ENCODE measurements around the gene EIF2AK3. TPM values are rescaled to one million over a fixed set of nuclear protein-coding genes. Genes with fewer than 3 reads are reported as not detected.

Gene EIF2AK3
- total and polyA plus RNA-seq, 10 of the 15 experiments (the other 5 are each of a cell fraction or from before 2014, with no cell fraction given) = 5.0 to 44.7 (median 22.4) TPM

GRCh38 chr2:88530081-88530480, 97.2 kb downstream of the EIF2AK3 start:
- in situ Hi-C loops (cut with MboI) (no loop called here), intact Hi-C loops (cut with micrococcal nuclease; ENCODE audit: unreplicated experiment) (no loop called here)
- Histone ChIP-seq H2AFZ (ENCODE audit: control insufficient read depth, low read depth, low read length) (no peak overlapping the region), H3K79me2 (ENCODE audit: control insufficient read depth, insufficient read depth, low read length) (no peaks in the 10 kb centered on the region), H3K4me2 (ENCODE audit: control insufficient read depth, insufficient read depth) (no peak overlapping the region), H3K27ac (ENCODE audit: control insufficient read depth, insufficient read depth) (no peak overlapping the region), H3K4me3 (no peak overlapping the region), H3K9ac (ENCODE audit: control insufficient read depth, insufficient read depth, low read length) (no peak overlapping the region), H4K20me1 (ENCODE audit: control insufficient read depth, insufficient read depth) (no peaks in the 10 kb centered on the region), H3K9me3 (replicated peaks; ENCODE audit: control insufficient read depth, insufficient read depth, low read length) (no peaks in the 10 kb centered on the region), H3K27me3 (replicated peaks in 1 of 2; ENCODE audit: control insufficient read depth in 2 of 2, insufficient read depth in 2 of 2, low read length in 1 of 2) (no peaks in the 10 kb centered on the region), H3K36me3 (ENCODE audit: control insufficient read depth in 2 of 2, insufficient read depth in 2 of 2, low read length in 1 of 2) (no peaks in the 10 kb centered on the region), H3K4me1 (ENCODE audit: control insufficient read depth, insufficient read depth, low read length) (no peaks in the 10 kb centered on the region)
- CTCF ChIA-PET = interaction anchor here (1.4 kb wide), 1 partner anchor 338 kb away, joined by 3 read pairs; no protein-coding TSS in a partner anchor
- FAIRE-seq (no peak), ATAC-seq (no peak), DNase-seq (ENCODE audit: low read depth, low spot score) (no peak)
- SMC1A ChIA-PET (ENCODE audit: uncharacterized antibody, unreplicated experiment) = interaction anchor here (0.8 kb wide), 1 partner anchor 140 kb away, joined by 3 read pairs; no protein-coding TSS in a partner anchor
- 82% methylated on average over 4 of the region's 4 CpGs for WGBS (ENCODE audit: insufficient coverage, insufficient replicate concordance, low lambda C conversion rate, missing lambda C conversion rate)
- POLR2A ChIA-PET = no interaction called here
- RAD21 ChIA-PET (ENCODE audit: unreplicated experiment) = no interaction called here
- BruUV-seq (replicated peaks) = no TSS peak
- no peak for TF ChIP-seq USF2 (IDR thresholded peaks at IDR 0.05; ENCODE audit: borderline replicate concordance, low read depth, low read length)
- TF ChIP-seq EZH2 (IDR thresholded peaks at IDR 0.05; ENCODE audit: borderline replicate concordance, control insufficient read depth, low read depth, low read length) = no peak
- TF ChIP-seq ZBED1 (IDR thresholded peaks at IDR 0.05; ENCODE audit: borderline replicate concordance) = no peak
- no peak for TF ChIP-seq MXI1 (IDR thresholded peaks at IDR 0.05; ENCODE audit: low read depth, low read length)
- TF ChIP-seq POLR2AphosphoS2 (IDR thresholded peaks at IDR 0.05; ENCODE audit: low read depth, low read length) = no peak
- no peak for TF ChIP-seq NR2C1 (IDR thresholded peaks at IDR 0.05)
- no peak for TF ChIP-seq HDAC6 (IDR thresholded peaks at IDR 0.05; ENCODE audit: unreplicated experiment)
- TF ChIP-seq CREM (IDR thresholded peaks at IDR 0.05; ENCODE audit: low read depth) = no peak
- no peak for TF ChIP-seq SUZ12 (IDR thresholded peaks at IDR 0.05; ENCODE audit: unreplicated experiment)
- TF ChIP-seq ESRRA (IDR thresholded peaks at IDR 0.05; ENCODE audit: low read length) = no peak
- TF ChIP-seq KAT2A (conservative IDR thresholded peaks at IDR 0.05; ENCODE audit: control insufficient read depth, low read depth, low read length) = no peak
- TF ChIP-seq MEF2A (IDR thresholded peaks at IDR 0.05; ENCODE audit: insufficient read depth, low read depth, low read length) = no peak
- TF ChIP-seq NFIC (IDR thresholded peaks at IDR 0.05; ENCODE audit: low read depth, low read length) = no peak
- no peak for TF ChIP-seq CBX5 (IDR thresholded peaks at IDR 0.05; ENCODE audit: low read depth)
